Hematopoietic multipotent progenitor cell treated with erythropoietin and hydrocortisone succinate and interleukin-3 and kit ligand, for 8 days (in vitro differentiated cells): Measurements from ENCODE around the gene LRRC8E.
"Not testable (repeated sequence)": the region's sequence is repeated elsewhere in the genome, so short reads cannot be mapped to it uniquely, and the experiment has no call there.

ENCODE experiments used
- DNase-seq: peaks from one replicate; pipeline ENCODE4 v3.0.0-alpha.2; 2015

LRRC8E gene

GRCh38 chr19:7910321-7911161 is 22.2 kb downstream of the LRRC8E start:
- no peak for DNase-seq

- DNase-seq: no peak
These were observed 23.3 kb downstream of the LRRC8E start for GRCh38 chr19:7911508-7912143.

- no peak for DNase-seq
These were observed 23.9 kb downstream of the LRRC8E start for GRCh38 chr19:7912144-7912696.

- no peak for DNase-seq
These were observed 24.6 kb downstream of the LRRC8E start for GRCh38 chr19:7912697-7913564.

- DNase-seq: no peak
These were observed 25.3 kb downstream of the LRRC8E start for GRCh38 chr19:7913652-7914051.

GRCh38 chr19:7914099-7914498 is 25.8 kb downstream of the LRRC8E start:
- DNase-seq: no peak

GRCh38 chr19:7914598-7915045 is 26.3 kb downstream of the LRRC8E start, which contains the start of gene TGFBR3L:
TSS of gene TGFBR3L (plus strand) at chr19:7914830.
- no peak for DNase-seq

- DNase-seq: no peak
These were observed 27.2 kb downstream of the LRRC8E start for GRCh38 chr19:7915250-7916102.

GRCh38 chr19:7916103-7916954 is 28.0 kb downstream of the LRRC8E start:
- peak; percentile 31 for DNase-seq

- DNase-seq: no peak
These were observed 28.6 kb downstream of the LRRC8E start for GRCh38 chr19:7916955-7917266.

- peak; percentile 76 for DNase-seq
These were observed 29.2 kb downstream of the LRRC8E start for GRCh38 chr19:7917267-7918061.

- not testable (repeated sequence) for DNase-seq
These were observed 29.8 kb downstream of the LRRC8E start for GRCh38 chr19:7918062-7918614.

GRCh38 chr19:7918615-7919421 is 30.5 kb downstream of the LRRC8E start:
- peak; percentile 29 for DNase-seq

GRCh38 chr19:7919610-7920518 is 31.6 kb downstream of the LRRC8E start, which contains the start of gene SNAPC2:
TSS of gene SNAPC2 (plus strand) at chr19:7920338. CDS start at chr19:7920367, 29 bp downstream.
- peak; percentile 94 for DNase-seq

GRCh38 chr19:7920519-7921301 is 32.4 kb downstream of the LRRC8E start:
- peak; percentile 95 for DNase-seq

GRCh38 chr19:7921302-7921966 is 33.1 kb downstream of the LRRC8E start:
- no peak for DNase-seq
